Keratinocyte (primary cell): ENCODE data around the gene NLRP3. TPM values are rescaled to one million over a fixed set of nuclear protein-coding genes. Genes with fewer than 3 reads are reported as not detected.
A peak's percentile ranks its signal among the peaks of the same experiment; 100 is the strongest.
"Not testable (repeated sequence)": the region's sequence is repeated elsewhere in the genome, so short reads cannot be mapped to it uniquely, and the experiment has no call there.

Experiments used
- DNase-seq: peaks from one replicate; pipeline ENCODE4 v3.0.0-alpha.2; 2011; ENCODE audit warnings: low read depth, missing footprints, low spot score
- FAIRE-seq: peaks from 2 replicates; lab custom pipeline; 2011; peaks lifted over from hg19 to GRCh38; lab: Jason Lieb, UNC
- H2AFZ ChIP-seq: 2 replicates; pipeline ENCODE4 v1.6.0; 2012; ENCODE audit warnings: low read length, control low read depth, inconsistent platforms; ENCODE audit not compliant: control insufficient read depth
- H3K27ac ChIP-seq: 2 replicates; pipeline ENCODE4 v1.5.1; 2011; ENCODE audit warnings: low read length; ENCODE audit not compliant: control insufficient read depth, insufficient read depth
- H3K27me3 ChIP-seq: 3 replicates; pipeline ENCODE4 v1.6.0; 2011; ENCODE audit warnings: low read length; ENCODE audit not compliant: control insufficient read depth, insufficient read depth; ENCODE audit errors: extremely low read depth
- H3K36me3 ChIP-seq, 2 experiments: 2 replicates in 1 of 2; 3 replicates in 1 of 2; pipeline ENCODE4 v1.5.1; 2011; ENCODE audit warnings: low read length in 2 of 2, mild to moderate bottlenecking in 1 of 2; ENCODE audit not compliant: control insufficient read depth in 2 of 2, insufficient read depth in 2 of 2; ENCODE audit errors: extremely low read depth in 1 of 2
- H3K4me1 ChIP-seq: 3 replicates; pipeline ENCODE4 v1.5.1; 2011; ENCODE audit warnings: low read length; ENCODE audit not compliant: control insufficient read depth, insufficient read depth; ENCODE audit errors: extremely low read depth
- H3K4me2 ChIP-seq: 3 replicates; pipeline ENCODE4 v1.6.0; 2011; ENCODE audit warnings: low read depth, low read length; ENCODE audit not compliant: control insufficient read depth, insufficient read depth; ENCODE audit errors: extremely low read depth
- H3K4me3 ChIP-seq, 3 experiments: fragments of 200-600 bp in 1 of 3; sonication (generic) in 1 of 3; 2 replicates in 2 of 3; 3 replicates in 1 of 3; pipeline ENCODE4 v1.5.1; 2011 to 2016; ENCODE audit warnings: low read length in 3 of 3, mild to moderate bottlenecking in 3 of 3, control low read depth in 2 of 3, inconsistent platforms in 1 of 3, low read depth in 1 of 3, mixed read lengths in 1 of 3, mixed run types in 1 of 3, moderate library complexity in 1 of 3; ENCODE audit not compliant: control insufficient read depth in 2 of 3, insufficient read depth in 2 of 3; ENCODE audit errors: extremely low read depth in 1 of 3
- H3K79me2 ChIP-seq: 2 replicates; pipeline ENCODE4 v1.6.0; 2012; ENCODE audit warnings: low read length; ENCODE audit not compliant: control insufficient read depth, insufficient read depth
- H3K9ac ChIP-seq: 3 replicates; pipeline ENCODE4 v1.6.0; 2011; ENCODE audit warnings: low read length; ENCODE audit not compliant: control insufficient read depth, insufficient read depth; ENCODE audit errors: extremely low read depth
- H3K9me1 ChIP-seq: 3 replicates; pipeline ENCODE4 v1.6.0; 2011; ENCODE audit warnings: low read length; ENCODE audit not compliant: control insufficient read depth, insufficient read depth; ENCODE audit errors: extremely low read depth
- H3K9me3 ChIP-seq: 2 replicates; pipeline ENCODE4 v1.5.1; 2012; ENCODE audit warnings: low read depth, low read length; ENCODE audit not compliant: control insufficient read depth
- H4K20me1 ChIP-seq: 3 replicates; pipeline ENCODE4 v1.6.0; 2011; ENCODE audit warnings: low read length; ENCODE audit not compliant: control insufficient read depth, insufficient read depth; ENCODE audit errors: extremely low read depth
- EZH2 ChIP-seq: IDR thresholded peaks from one replicate; pipeline ENCODE4 v1.6.1; 2012; ENCODE audit warnings: inconsistent platforms, mild to moderate bottlenecking, low read length, moderate library complexity
- dilution Hi-C: fragments of 300-500 bp; cut with MboI; formaldehyde crosslinking; loops from one replicate; pipeline ENCODE4 v1.7.0; 2020; ENCODE audit warnings: low sequenced_read_pairs; ENCODE audit not compliant: extremely low pct_ligation_motif_present
- polyA plus RNA-seq, 5 experiments: library from polyadenylated mRNA; depleted of rRNA in 3 of 5; stranded (reverse) in 3 of 5; stranded (forward) in 1 of 5; unstranded in 1 of 5; fragments of >200 nt; gene quantifications; 1 replicate in 1 of 5; 2 replicates in 3 of 5; 3 replicates in 1 of 5; pipeline versions ENCODE4 v1.2.1 to v1.2.3, GENCODE V29; 2011 to 2012; ENCODE audit warnings: missing spikeins in 2 of 5, low read depth in 1 of 5, low replicate concordance in 1 of 5
- TF ChIP-seq, protein P1 (sequence below), 3 experiments: IDR thresholded peaks in 1 of 3; conservative IDR thresholded peaks in 1 of 3; optimal IDR thresholded peaks in 1 of 3; 2 replicates in 2 of 3; 3 replicates in 1 of 3; pipeline versions ENCODE3 to v1.5.1; 2011; ENCODE audit warnings: low read length in 3 of 3, mild to moderate bottlenecking in 3 of 3, moderate library complexity in 2 of 3, control low read depth in 1 of 3, inconsistent platforms in 1 of 3; ENCODE audit not compliant: insufficient read depth in 2 of 3; ENCODE audit errors: extremely low read depth in 1 of 3

NLRP3 gene
- polyA plus RNA-seq, 1 donor (not counting 4 experiments of a cell fraction or from before 2014, with no cell fraction given) = 0.03 TPM

DNA sequence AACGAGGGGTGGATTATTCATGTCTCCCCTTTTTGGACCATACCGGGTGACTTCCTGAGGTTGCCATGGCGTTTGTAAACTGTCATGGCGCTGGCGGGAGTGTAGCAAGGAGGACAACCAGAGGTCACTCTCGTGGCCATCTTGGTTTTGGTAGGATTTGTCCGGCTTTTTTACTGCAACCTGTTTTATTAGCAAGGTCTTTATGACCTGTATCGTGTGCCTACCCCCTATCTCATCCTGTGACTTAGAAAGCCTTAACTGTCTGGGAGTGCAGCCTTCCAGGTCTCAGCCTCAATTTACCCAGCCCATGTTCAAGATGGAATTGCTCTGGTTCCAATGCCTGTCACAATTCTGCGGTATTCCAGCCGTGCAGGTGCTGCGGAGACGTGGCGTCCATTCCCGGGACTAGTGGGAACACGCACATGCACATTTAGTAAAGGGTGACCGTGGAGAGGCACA, 44.1 kb upstream of the NLRP3 start:
- no peak overlapping the region for H3K4me2 ChIP-seq
- H4K20me1 ChIP-seq = no peaks in the 10 kb centered on the region
- H3K9me3 ChIP-seq = no peaks in the 10 kb centered on the region
- no peak for TF ChIP-seq EZH2
- no peak overlapping the region for H3K9ac ChIP-seq
- H3K4me1 ChIP-seq = peaks cover 11% of the 10 kb centered on the region
- H3K4me3 ChIP-seq = no peak overlapping the region
- no peak for DNase-seq
- no peaks in the 10 kb centered on the region for H3K9me1 ChIP-seq
- dilution Hi-C loops = no loop called here
- no peaks in the 10 kb centered on the region for H3K27me3 ChIP-seq
- H3K27ac ChIP-seq = no peak overlapping the region
- no peak for FAIRE-seq
- H2AFZ ChIP-seq = no peak overlapping the region
- no peaks in the 10 kb centered on the region for H3K36me3 ChIP-seq
- H3K79me2 ChIP-seq = no peaks in the 10 kb centered on the region

- Histone ChIP-seq H3K9me1 (no peaks in the 10 kb centered on the region), H3K27ac (no peak overlapping the region), H3K4me2 (peak overlapping the region; percentile 73), H3K4me1 (peaks cover 3% of the 10 kb centered on the region), H3K36me3 (no peaks in the 10 kb centered on the region), H4K20me1 (no peaks in the 10 kb centered on the region), H3K79me2 (no peaks in the 10 kb centered on the region), H3K9ac (no peak overlapping the region), H2AFZ (peak overlapping the region; percentile 60), H3K9me3 (no peaks in the 10 kb centered on the region), H3K27me3 (no peaks in the 10 kb centered on the region), H3K4me3 (peak overlapping the region in 2 of 3 experiments; percentile 42 to 46)
- no peak for FAIRE-seq
- DNase-seq = no peak
- TF ChIP-seq, protein P1, sequence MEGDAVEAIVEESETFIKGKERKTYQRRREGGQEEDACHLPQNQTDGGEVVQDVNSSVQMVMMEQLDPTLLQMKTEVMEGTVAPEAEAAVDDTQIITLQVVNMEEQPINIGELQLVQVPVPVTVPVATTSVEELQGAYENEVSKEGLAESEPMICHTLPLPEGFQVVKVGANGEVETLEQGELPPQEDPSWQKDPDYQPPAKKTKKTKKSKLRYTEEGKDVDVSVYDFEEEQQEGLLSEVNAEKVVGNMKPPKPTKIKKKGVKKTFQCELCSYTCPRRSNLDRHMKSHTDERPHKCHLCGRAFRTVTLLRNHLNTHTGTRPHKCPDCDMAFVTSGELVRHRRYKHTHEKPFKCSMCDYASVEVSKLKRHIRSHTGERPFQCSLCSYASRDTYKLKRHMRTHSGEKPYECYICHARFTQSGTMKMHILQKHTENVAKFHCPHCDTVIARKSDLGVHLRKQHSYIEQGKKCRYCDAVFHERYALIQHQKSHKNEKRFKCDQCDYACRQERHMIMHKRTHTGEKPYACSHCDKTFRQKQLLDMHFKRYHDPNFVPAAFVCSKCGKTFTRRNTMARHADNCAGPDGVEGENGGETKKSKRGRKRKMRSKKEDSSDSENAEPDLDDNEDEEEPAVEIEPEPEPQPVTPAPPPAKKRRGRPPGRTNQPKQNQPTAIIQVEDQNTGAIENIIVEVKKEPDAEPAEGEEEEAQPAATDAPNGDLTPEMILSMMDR (optimal IDR thresholded peaks at IDR 0.05 in 1 of 3, IDR thresholded peaks at IDR 0.05 in 1 of 3, conservative IDR thresholded peaks at IDR 0.05 in 1 of 3; ENCODE audit: extremely low read depth in 1 of 3, insufficient read depth in 2 of 3, low read length in 3 of 3) = peak; percentile 47 to 53 (median 51)
- no peak for TF ChIP-seq EZH2
- dilution Hi-C loops = no loop called here
These were observed 42.2 kb upstream of the NLRP3 start for GRCh38 chr1:247373721-247374141.

DNA sequence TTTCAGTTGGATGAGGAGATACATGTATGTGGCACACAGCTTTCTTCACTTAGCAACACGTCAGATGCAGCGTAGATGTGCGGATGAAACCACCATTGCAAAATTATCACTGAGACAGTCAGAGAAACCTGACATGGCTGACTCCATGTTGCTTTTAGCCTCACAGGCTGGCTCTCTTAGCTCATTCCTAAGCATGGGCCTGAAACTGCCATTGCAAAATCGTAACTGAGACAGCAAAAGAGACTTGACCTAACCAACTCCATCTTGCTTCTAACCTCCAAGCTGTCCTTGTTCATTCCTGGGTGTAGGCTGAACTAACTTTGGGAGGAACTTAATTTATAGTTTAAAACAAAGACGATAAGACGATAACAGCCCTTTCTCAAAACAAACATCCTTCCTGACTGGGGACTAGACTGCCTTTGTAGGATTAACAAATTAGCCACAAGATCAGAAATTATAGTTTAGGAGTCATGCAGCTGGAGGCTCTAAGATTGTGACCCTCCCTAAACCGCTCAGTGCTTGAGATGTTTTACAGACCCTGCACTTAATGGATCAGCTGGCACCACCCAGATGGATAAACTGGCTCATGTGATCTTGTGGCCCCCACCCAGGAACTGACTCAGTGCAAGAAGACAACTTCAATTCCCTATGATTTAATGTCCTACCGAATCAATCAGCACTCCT, 41.2 kb upstream of the NLRP3 start:
- H4K20me1 ChIP-seq, H3K27ac ChIP-seq, H3K4me3 ChIP-seq, H3K9me3 ChIP-seq, dilution Hi-C loops, H3K9ac ChIP-seq, H3K79me2 ChIP-seq, DNase-seq, H3K4me2 ChIP-seq, H3K9me1 ChIP-seq, H2AFZ ChIP-seq, FAIRE-seq, H3K36me3 ChIP-seq, H3K27me3 ChIP-seq, H3K4me1 ChIP-seq: not testable (repeated sequence)
